ENCODE data around the gene SMG6.

SMG6 gene

DNA sequence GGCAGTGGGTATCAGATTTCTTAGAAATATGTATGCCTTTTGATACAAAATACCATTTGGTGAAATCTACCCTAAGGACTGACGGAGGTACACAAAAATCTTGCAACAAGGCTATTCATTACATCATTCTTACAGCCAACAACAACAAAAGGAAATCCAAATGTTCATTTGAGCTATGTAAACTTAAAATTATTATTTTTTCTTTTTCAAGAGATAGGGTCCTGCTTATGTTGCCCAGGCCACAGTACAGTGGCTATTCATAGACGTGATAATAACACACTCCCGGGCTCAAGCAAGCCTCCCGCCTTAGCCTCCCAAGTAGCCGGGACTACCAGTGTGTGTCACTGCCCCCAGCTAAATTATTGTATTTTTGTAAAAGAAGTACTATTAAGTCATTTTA is 9.2 kb upstream of the SMG6 start:
- ChIA-PET CTCF (interaction anchor here (1.2 kb wide), 1 partner anchor 279 kb away, joined by 3 read pairs; no protein-coding TSS in a partner anchor), POLR2A (interaction anchor here (0.7 kb wide), 1 partner anchor 53 kb away, joined by 4 read pairs; no protein-coding TSS in a partner anchor)
- DNase-seq (ENCODE audit: extremely low spot score): no peak
- TF ChIP-seq, protein P1, sequence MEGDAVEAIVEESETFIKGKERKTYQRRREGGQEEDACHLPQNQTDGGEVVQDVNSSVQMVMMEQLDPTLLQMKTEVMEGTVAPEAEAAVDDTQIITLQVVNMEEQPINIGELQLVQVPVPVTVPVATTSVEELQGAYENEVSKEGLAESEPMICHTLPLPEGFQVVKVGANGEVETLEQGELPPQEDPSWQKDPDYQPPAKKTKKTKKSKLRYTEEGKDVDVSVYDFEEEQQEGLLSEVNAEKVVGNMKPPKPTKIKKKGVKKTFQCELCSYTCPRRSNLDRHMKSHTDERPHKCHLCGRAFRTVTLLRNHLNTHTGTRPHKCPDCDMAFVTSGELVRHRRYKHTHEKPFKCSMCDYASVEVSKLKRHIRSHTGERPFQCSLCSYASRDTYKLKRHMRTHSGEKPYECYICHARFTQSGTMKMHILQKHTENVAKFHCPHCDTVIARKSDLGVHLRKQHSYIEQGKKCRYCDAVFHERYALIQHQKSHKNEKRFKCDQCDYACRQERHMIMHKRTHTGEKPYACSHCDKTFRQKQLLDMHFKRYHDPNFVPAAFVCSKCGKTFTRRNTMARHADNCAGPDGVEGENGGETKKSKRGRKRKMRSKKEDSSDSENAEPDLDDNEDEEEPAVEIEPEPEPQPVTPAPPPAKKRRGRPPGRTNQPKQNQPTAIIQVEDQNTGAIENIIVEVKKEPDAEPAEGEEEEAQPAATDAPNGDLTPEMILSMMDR (IDR thresholded peaks at IDR 0.05; ENCODE audit: control extremely low read depth, extremely low read depth, low read depth, missing control alignments): no peak

DNA sequence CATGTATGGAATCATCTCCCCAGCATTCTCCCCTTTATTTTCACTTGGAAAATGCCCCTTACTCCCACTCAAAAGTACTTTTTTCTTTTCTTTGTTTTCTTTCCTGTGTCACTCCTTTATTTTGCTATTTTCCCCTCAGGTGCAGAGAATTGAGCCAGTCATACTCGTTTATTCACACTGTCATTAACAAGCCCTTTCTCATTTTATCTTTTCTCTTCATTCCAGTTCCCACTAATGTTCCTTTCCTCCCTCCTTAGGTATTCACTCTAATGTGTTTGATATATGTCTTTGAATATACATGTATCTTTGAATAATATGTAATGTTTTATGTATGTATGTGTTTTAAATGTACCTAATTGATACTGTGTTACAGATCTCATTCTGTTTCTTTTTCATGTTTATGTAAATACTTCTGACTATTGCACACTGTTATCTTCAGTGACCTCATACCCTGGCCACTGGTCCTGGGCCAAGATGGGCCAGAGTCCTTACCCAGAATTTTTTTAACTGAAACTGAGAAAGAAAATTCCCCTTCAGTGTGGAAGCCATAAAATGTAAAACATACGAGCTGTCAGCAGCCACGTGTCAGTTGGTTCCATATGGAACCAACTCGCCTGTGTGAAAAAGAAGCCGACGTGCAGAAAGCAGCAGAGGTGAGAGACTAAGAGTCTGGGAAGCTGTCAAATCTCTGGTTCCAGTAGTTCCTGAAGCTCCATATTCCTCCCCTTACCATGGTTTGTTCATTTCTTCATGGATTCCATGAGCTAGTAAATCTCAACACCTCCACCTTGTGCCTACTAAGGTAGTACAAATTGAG is 6.0 kb upstream of the SMG6 start:
- TF ChIP-seq, protein P1 (IDR thresholded peaks at IDR 0.05; ENCODE audit: control extremely low read depth, extremely low read depth, low read depth, missing control alignments): no peak
- POLR2A ChIA-PET: no interaction called here
- CTCF ChIA-PET: interaction anchor here (1.3 to 1.5 kb wide), 2 partner anchors 11 to 14 kb away, joined by 4 to 5 read pairs; no protein-coding TSS in a partner anchor
- no peak for DNase-seq (ENCODE audit: extremely low spot score)

DNA sequence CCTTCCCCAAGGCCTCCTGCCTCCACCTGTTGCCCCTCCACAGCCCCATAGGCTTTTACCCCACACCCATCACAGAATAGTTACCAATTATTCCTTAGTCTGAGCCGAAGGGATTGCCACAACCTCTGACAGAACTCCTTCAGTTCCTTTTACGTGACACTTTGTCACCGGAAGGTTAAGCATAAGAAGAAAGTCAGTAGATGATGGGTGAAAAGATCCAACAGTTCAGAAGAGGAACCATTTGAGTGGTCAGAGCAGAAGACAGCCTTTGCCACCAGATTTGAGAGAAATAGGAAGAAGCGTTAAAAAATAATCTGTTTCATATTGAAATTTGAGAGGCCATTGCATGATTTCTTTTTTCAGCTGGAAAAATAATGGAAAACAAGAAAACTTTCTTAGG is 1.3 kb upstream of the SMG6 start:
- ChIA-PET POLR2A (no interaction called here), CTCF (no interaction called here)
- TF ChIP-seq, protein P1 (IDR thresholded peaks at IDR 0.05; ENCODE audit: control extremely low read depth, extremely low read depth, low read depth, missing control alignments): no peak
- no peak for DNase-seq (ENCODE audit: extremely low spot score)

DNA sequence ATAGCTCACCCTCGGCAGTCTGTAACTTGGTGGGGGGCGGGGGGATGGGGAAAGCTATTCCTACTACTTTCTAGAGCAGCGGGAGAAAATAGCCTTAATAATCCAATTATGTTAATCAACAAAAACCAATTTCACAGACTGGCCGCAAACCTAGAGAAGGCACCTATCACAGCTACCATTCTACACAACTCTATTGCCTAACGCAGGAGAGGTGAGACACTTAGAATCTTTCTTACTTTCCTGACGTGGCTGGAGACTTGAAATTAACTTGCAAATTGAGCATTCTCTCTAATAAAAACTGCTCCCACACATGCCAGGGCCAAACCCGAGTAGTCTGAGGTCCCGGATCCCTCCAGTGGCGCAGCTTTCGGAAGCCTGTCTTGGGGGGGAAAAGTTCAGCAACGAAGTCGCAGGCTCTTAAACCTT is 794 bp downstream of the SMG6 start:
- CTCF ChIA-PET: interaction anchor here (0.8 to 2.6 kb wide), 11 partner anchors 11 to 248 kb away, joined by 3 to 11 read pairs (median 4); partner anchors contain the start of genes HIC1 and TSR1
- DNase-seq (ENCODE audit: extremely low spot score): no peak
- POLR2A ChIA-PET: interaction anchor here (0.9 kb wide), 1 partner anchor 248 kb away, joined by 3 read pairs; the partner anchor contains the start of gene HIC1
- TF ChIP-seq, protein P1 (IDR thresholded peaks at IDR 0.05; ENCODE audit: control extremely low read depth, extremely low read depth, low read depth, missing control alignments): no peak

DNA sequence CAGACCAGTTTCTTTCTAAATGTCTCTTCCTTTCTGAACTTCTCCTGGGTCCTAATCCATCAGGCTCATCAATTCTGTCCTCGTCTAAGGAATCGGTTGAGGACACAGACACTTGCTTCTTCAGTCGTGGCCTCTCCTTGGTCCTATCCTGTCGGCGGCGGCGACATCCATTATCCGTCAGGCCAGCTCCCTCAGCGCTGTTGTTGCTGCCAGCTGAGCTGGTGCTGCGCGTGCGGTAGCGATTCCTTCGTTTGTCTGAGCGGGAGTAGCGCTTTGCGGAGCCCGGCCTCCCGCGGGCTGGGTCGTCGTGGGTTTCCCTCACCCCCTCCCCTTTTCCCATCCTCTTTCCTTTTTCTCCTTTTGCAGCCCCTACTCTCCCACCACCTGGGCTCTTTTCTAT is 3.8 kb downstream of the SMG6 start:
- TF ChIP-seq, protein P1 (IDR thresholded peaks at IDR 0.05; ENCODE audit: control extremely low read depth, extremely low read depth, low read depth, missing control alignments): no peak
- POLR2A ChIA-PET: no interaction called here
- CTCF ChIA-PET: no interaction called here
- DNase-seq (ENCODE audit: extremely low spot score): no peak

DNA sequence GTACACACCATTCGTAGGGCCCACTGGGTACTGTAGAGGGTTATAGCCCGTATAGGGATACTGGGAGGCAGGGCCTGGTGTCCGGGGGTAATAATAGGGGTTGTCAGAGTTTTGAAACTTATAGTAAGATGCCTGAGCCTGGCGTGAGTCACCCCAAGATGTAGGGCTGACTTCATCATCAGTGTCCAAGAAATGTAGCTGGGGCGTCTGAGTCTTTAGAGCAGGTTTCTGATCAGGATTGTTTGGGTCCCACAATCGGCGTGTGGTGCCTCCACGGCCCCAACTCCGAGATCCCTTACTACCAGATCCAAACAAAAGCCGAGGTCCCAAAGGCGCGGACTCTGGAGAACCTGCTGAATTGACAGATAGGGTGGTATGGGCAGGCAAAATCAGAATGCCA is 4.4 kb downstream of the SMG6 start:
- no peak for DNase-seq (ENCODE audit: extremely low spot score)
- ChIA-PET POLR2A (no interaction called here), CTCF (no interaction called here)
- TF ChIP-seq, protein P1 (IDR thresholded peaks at IDR 0.05; ENCODE audit: control extremely low read depth, extremely low read depth, low read depth, missing control alignments): no peak

Measured in GM10248 (cell line).